T-cell (primary cell): ENCODE results near the gene INPP5E. TPM values are rescaled to one million over a fixed set of nuclear protein-coding genes. Genes with fewer than 3 reads are reported as not detected.

Experiments
- ATAC-seq, 4 experiments: fragments of 200-7000 bp in 3 of 4; fragments of 150-1000 bp in 1 of 4; cut with Tn5 transposase; replicated peaks in 1 of 4; 1 replicate in 3 of 4; 2 replicates in 1 of 4; pipeline ENCODE4 v1.10.0; 2021; ENCODE audit warnings: moderate library complexity in 3 of 4, mild to moderate bottlenecking in 2 of 4, moderate number of reproducible peaks in 1 of 4
- CTCF ChIA-PET, 2 donors: fragments of 300-600 bp; sonication (Branson Sonifier 250); formaldehyde crosslinking; loops; one replicate each; lab custom pipeline; 2022; ENCODE audit warnings: antibody characterized with exemption in 2 of 2; lab: Charles Lee
- POLR2A ChIA-PET, 2 donors: fragments of 300-600 bp; sonication (Branson Sonifier 250); formaldehyde crosslinking; loops; one replicate each; lab custom pipeline; 2022; ENCODE audit warnings: antibody characterized with exemption in 2 of 2; lab: Charles Lee
- DNase-seq, 35 experiments: peaks; one replicate each; pipeline versions ENCODE4 v3.0.0 to v3.0.0-alpha.2; 2013 to 2023
- H3K27ac ChIP-seq: one replicate; pipeline ENCODE4 v1.5.1; 2013; ENCODE audit warnings: low read length
- H3K27me3 ChIP-seq, 2 experiments: replicated peaks in 1 of 2; 1 replicate in 1 of 2; 2 replicates in 1 of 2; pipeline versions ENCODE4 v1.6.1 to v1.7.0; 2013; ENCODE audit warnings: low read length in 1 of 2, mixed read lengths in 1 of 2; ENCODE audit not compliant: control insufficient read depth in 2 of 2, insufficient read depth in 2 of 2; ENCODE audit errors: extremely low read depth in 1 of 2
- H3K36me3 ChIP-seq, 2 donors: 1 replicate in 1 of 2; 2 replicates in 1 of 2; pipeline versions ENCODE4 v1.6.1 to v1.7.0; 2013; ENCODE audit warnings: low read length in 1 of 2; ENCODE audit not compliant: control insufficient read depth in 2 of 2, insufficient read depth in 1 of 2; ENCODE audit errors: extremely low read depth in 1 of 2
- H3K4me1 ChIP-seq, 2 experiments: 1 replicate in 1 of 2; 2 replicates in 1 of 2; pipeline versions ENCODE4 v1.6.1 to v1.7.0; 2013; ENCODE audit warnings: low read length in 2 of 2, mixed read lengths in 1 of 2; ENCODE audit not compliant: insufficient read depth in 2 of 2, control insufficient read depth in 1 of 2; ENCODE audit errors: extremely low read depth in 1 of 2
- H3K4me3 ChIP-seq, 2 donors: 1 replicate in 1 of 2; 2 replicates in 1 of 2; pipeline versions ENCODE4 v1.5.1 to v1.7.0; 2013; ENCODE audit warnings: mild to moderate bottlenecking in 2 of 2, low read length in 1 of 2, moderate library complexity in 1 of 2; ENCODE audit not compliant: control insufficient read depth in 1 of 2; ENCODE audit errors: extremely low read depth in 1 of 2
- H3K9me3 ChIP-seq: 2 replicates; pipeline ENCODE4 v1.7.0; 2013
- H3K27ac Mint-ChIP-seq, 2 donors: one replicate each; pipeline ENCODE4 v1.8.0; 2020 to 2021; ENCODE audit warnings: mild to moderate bottlenecking in 2 of 2, mixed read lengths in 2 of 2
- H3K27me3 Mint-ChIP-seq, 2 donors: one replicate each; pipeline ENCODE4 v1.8.0; 2021 to 2022; ENCODE audit warnings: mixed read lengths in 2 of 2
- H3K36me3 Mint-ChIP-seq: one replicate; pipeline ENCODE4 v1.8.0; 2021; ENCODE audit warnings: mixed read lengths
- H3K4me1 Mint-ChIP-seq, 3 donors: one replicate each; pipeline ENCODE4 v1.8.0; 2020 to 2022; ENCODE audit warnings: mixed read lengths in 3 of 3, mild to moderate bottlenecking in 1 of 3
- H3K4me3 Mint-ChIP-seq, 3 donors: one replicate each; pipeline ENCODE4 v1.8.0; 2020 to 2022; ENCODE audit warnings: mild to moderate bottlenecking in 3 of 3, mixed read lengths in 3 of 3, moderate library complexity in 3 of 3
- H3K9me3 Mint-ChIP-seq, 3 donors: one replicate each; pipeline ENCODE4 v1.8.0; 2020 to 2022; ENCODE audit warnings: mixed read lengths in 3 of 3
- WGBS: methylation state at CpG from one replicate; pipeline ENCODE4 v1.1.5; 2013; ENCODE audit warnings: missing lambda C conversion rate; ENCODE audit not compliant: insufficient coverage; 5-methylcytosine and 5-hydroxymethylcytosine counted together
- total RNA-seq, 35 experiments: library from RNA in 6 of 35; stranded (reverse) in 6 of 35; fragments of 120-200 nt in 1 of 35; gene quantifications; one replicate each; pipeline versions ENCODE4 v1.2.1 to v1.2.4 and lab custom pipeline; 2013 to 2026

INPP5E gene
- total RNA-seq, 5 donors from 2014 or later (not counting 1 experiment from before 2014, with no cell fraction given), result 16.5 to 35.5 (median 31.8) TPM

- ATAC-seq (no peak), DNase-seq (no peak)
- Histone ChIP-seq H3K27me3 (peaks cover 0 to 4% of the 10 kb centered on the region in 2 experiments), H3K4me3 (no peak overlapping the region), H3K9me3 (no peaks in the 10 kb centered on the region), H3K27ac (no peak overlapping the region), H3K4me1 (peaks cover 8 to 25% of the 10 kb centered on the region in 2 experiments), H3K36me3 (peaks cover 0 to 64% of the 10 kb centered on the region in 2 donors)
- ChIA-PET CTCF (interaction anchor here in 1 of 2 donors (0.5 to 1.1 kb wide), 2 partner anchors 14 to 275 kb away, joined by 3 read pairs; no protein-coding TSS in a partner anchor), POLR2A (interaction anchor here in 1 of 2 donors (0.6 kb wide), 1 partner anchor 23 kb away, joined by 4 read pairs; no protein-coding TSS in a partner anchor)
- H3K36me3 Mint-ChIP-seq, result peaks cover 28% of the 10 kb centered on the region
- no peak overlapping the region for H3K4me3 Mint-ChIP-seq
- H3K27ac Mint-ChIP-seq, result no peak overlapping the region
- H3K4me1 Mint-ChIP-seq, result peaks cover 15 to 21% (median 18%) of the 10 kb centered on the region in 3 donors
- H3K9me3 Mint-ChIP-seq, result no peaks in the 10 kb centered on the region
- H3K27me3 Mint-ChIP-seq, result no peaks in the 10 kb centered on the region
- 100% methylated on average over 2 of the region's 4 CpGs for WGBS
Measured at GRCh38 chr9:136396219-136396515, 43.5 kb downstream of the INPP5E start.

DNA sequence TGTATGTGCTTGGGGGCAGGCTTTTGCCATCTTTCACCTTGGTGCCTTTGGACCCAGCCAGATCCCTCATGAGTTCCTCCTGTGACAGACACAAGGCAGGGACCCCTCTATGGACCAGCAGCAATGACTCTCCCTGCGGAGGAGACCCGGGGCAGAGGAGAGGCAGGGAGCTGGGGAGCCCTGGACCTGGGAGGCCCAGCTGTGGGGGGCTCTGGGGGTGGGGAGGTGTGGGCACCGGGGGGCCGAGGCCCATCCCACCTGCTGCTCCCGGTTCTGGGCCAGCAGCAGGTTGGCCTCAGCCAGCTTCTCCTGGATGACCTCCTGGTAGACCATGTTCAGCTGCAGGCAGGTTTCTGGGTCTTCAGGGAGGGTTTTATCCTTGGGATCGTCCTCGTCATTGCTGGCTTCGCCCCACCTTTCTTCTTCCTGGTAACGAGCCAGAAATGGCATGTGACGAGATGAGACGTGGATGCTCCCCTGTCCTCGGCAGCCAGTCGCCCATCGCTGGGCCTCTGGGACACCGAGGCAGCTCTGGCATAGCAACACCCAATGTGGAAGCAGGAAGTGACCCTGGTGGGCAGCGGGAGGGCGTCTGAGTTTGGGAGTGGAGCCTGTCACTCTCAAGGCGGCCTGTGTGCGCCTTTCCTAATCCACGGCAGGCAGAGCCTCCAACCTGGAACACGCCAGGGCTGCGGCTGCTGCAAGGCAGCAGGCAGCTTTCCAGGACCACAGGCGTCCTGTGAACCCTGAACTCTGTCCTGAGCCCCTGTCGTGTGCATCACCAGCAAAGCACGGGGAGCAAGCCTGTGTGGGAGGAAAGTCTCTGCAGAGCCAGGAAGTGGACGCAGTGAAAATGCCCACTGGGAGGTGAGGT, 44.1 kb downstream of the INPP5E start:
- no peak for DNase-seq
- POLR2A ChIA-PET, result no interaction called here

DNA sequence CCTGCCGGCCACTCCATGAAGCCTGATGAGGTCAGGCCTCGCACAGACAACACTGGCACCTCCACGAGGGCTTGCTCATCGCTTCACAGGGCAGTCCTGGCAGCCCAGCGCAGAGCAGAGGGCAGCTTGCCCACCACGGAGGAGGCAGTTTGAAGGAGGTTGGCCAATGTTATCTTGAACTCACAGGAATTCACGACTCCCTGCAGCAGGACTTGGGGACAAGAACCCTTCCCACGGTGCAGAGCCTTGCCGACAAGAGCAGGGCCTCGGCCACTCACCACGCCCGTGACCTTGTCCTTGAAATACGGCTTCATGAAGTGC, 44.7 kb downstream of the INPP5E start:
- H3K9me3 Mint-ChIP-seq, result no peaks in the 10 kb centered on the region
- POLR2A ChIA-PET, result no interaction called here
- no peak overlapping the region for H3K27ac Mint-ChIP-seq
- no peaks in the 10 kb centered on the region for H3K27me3 Mint-ChIP-seq
- no peak overlapping the region for H3K4me3 Mint-ChIP-seq
- DNase-seq (no peak), ATAC-seq (no peak)
- Histone ChIP-seq H3K27ac (no peak overlapping the region), H3K4me3 (no peak overlapping the region), H3K9me3 (no peaks in the 10 kb centered on the region), H3K36me3 (peaks cover 0 to 66% of the 10 kb centered on the region in 2 donors), H3K27me3 (peaks cover 0 to 4% of the 10 kb centered on the region in 2 experiments), H3K4me1 (peaks cover 4 to 14% of the 10 kb centered on the region in 2 experiments)
- CTCF ChIA-PET, result no interaction called here
- WGBS, result 91% methylated on average over 4 of the region's 13 CpGs
- peaks cover 9 to 16% (median 15%) of the 10 kb centered on the region in 3 donors for H3K4me1 Mint-ChIP-seq
- peaks cover 30% of the 10 kb centered on the region for H3K36me3 Mint-ChIP-seq

More for the DNA sequence above, 44.1 kb downstream of the INPP5E start:
- 95% methylated on average over 23 of the region's 26 CpGs for WGBS
- Histone ChIP-seq H3K36me3 (peaks cover 0 to 65% of the 10 kb centered on the region in 2 donors), H3K27me3 (peaks cover 0 to 4% of the 10 kb centered on the region in 2 experiments), H3K4me1 (peaks cover 5 to 19% of the 10 kb centered on the region in 2 experiments), H3K4me3 (no peak overlapping the region), H3K27ac (no peak overlapping the region), H3K9me3 (no peaks in the 10 kb centered on the region)
- Mint-ChIP-seq H3K36me3 (peaks cover 29% of the 10 kb centered on the region), H3K27ac (no peak overlapping the region), H3K27me3 (no peaks in the 10 kb centered on the region), H3K9me3 (no peaks in the 10 kb centered on the region), H3K4me3 (no peak overlapping the region), H3K4me1 (peaks cover 13 to 19% (median 16%) of the 10 kb centered on the region in 3 donors)
- CTCF ChIA-PET, result interaction anchor here in 1 of 2 donors (0.5 kb wide), 1 partner anchor 276 kb away, joined by 3 read pairs; no protein-coding TSS in a partner anchor
- no peak for ATAC-seq

DNA sequence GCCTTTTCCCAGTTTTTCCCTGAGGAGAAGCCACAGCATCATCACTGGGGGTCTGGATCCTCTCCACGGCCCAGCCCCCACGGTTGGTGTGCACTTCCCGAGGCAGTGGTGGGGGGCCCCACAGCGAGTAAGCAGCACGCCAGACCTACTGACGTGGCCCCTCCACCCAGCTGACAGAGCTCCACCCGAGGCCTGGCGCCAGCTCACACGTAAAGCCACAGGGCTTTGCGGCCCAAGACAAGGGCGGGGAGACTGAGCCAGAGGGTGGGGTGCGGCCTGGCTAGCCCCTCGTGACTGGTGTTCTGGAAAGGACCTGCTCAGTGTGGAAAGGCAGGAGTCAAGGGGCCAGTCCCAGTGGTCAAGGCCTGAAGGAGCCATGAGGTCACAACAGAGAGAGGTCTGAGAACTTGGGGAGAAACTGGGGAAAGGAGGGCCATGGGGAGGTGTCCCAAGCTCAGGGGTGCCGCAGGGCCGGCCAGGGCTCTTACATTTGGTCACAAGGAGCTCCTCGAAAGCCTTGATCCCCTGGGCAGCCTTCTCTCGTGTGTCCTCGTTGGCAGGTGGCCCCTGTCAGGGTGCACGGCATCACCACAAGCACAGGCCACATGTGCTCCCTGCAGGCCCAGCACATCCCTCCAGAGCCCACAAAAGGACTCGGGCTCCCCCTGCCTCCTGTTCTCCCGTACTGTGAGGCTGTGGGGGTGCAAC, 45.2 kb downstream of the INPP5E start:
- no peaks in the 10 kb centered on the region for H3K27me3 Mint-ChIP-seq
- peaks cover 4 to 13% of the 10 kb centered on the region in 2 experiments for H3K4me1 ChIP-seq
- peaks cover 33% of the 10 kb centered on the region for H3K36me3 Mint-ChIP-seq
- ChIA-PET CTCF (no interaction called here), POLR2A (interaction anchor here in 1 of 2 donors (0.5 kb wide), 1 partner anchor 13 kb away, joined by 4 read pairs; no protein-coding TSS in a partner anchor)
- peaks cover 0 to 71% of the 10 kb centered on the region in 2 donors for H3K36me3 ChIP-seq
- DNase-seq (no peak), ATAC-seq (no peak)
- H3K27ac Mint-ChIP-seq, result no peak overlapping the region
- peaks cover 0 to 4% of the 10 kb centered on the region in 2 experiments for H3K27me3 ChIP-seq
- no peak overlapping the region for H3K4me3 Mint-ChIP-seq
- peaks cover 9 to 16% (median 15%) of the 10 kb centered on the region in 3 donors for H3K4me1 Mint-ChIP-seq
- H3K9me3 Mint-ChIP-seq, result no peaks in the 10 kb centered on the region
- H3K4me3 ChIP-seq, result no peak overlapping the region
- no peak overlapping the region for H3K27ac ChIP-seq
- H3K9me3 ChIP-seq, result no peaks in the 10 kb centered on the region
- WGBS, result 94% methylated on average over 21 of the region's 21 CpGs

DNA sequence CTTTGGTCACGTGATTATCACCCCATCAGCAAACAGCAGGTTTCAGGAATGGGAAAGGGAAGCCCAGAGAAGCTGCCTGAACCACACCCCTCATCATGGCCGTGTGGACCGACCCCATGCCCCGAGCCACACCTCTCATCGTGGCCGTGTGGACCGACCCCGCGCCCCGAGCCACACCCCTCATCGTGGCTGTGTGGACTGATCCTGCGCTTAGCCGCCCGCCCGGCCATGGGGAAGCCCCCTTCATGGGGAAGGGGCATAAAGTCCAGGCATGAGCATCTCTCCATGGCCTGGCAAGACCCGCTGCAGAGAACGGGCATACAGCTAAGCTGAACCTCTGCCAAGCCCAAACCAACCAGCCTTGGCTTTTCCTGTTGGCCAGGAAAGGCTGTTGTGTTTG, 46.1 kb downstream of the INPP5E start:
- 92% methylated on average over 8 of the region's 17 CpGs for WGBS
- ATAC-seq (no peak), DNase-seq (no peak)
- no peaks in the 10 kb centered on the region for H3K27me3 Mint-ChIP-seq
- POLR2A ChIA-PET, result interaction anchor here in 1 of 2 donors (0.5 kb wide), 2 partner anchors 12 to 23 kb away, joined by 3 to 4 read pairs; no protein-coding TSS in a partner anchor
- H3K4me1 Mint-ChIP-seq, result peaks cover under 1 to 7% (median 6%) of the 10 kb centered on the region in 3 donors
- H3K9me3 ChIP-seq, result no peaks in the 10 kb centered on the region
- no peak overlapping the region for H3K4me3 Mint-ChIP-seq
- H3K4me1 ChIP-seq, result peaks cover 0 to 4% of the 10 kb centered on the region in 2 experiments
- no peak overlapping the region for H3K27ac Mint-ChIP-seq
- H3K36me3 ChIP-seq, result peaks cover under 1 to 80% of the 10 kb centered on the region in 2 donors
- CTCF ChIA-PET, result no interaction called here
- peaks cover 39% of the 10 kb centered on the region for H3K36me3 Mint-ChIP-seq
- no peaks in the 10 kb centered on the region for H3K9me3 Mint-ChIP-seq
- peaks cover 0 to 4% of the 10 kb centered on the region in 2 experiments for H3K27me3 ChIP-seq
- H3K4me3 ChIP-seq, result no peak overlapping the region
- no peak overlapping the region for H3K27ac ChIP-seq
